ENCODE measurements around the gene TMEM9. TPM values are rescaled to one million over a fixed set of nuclear protein-coding genes. Genes with fewer than 3 reads are reported as not detected.

TMEM9 gene
- total and polyA plus RNA-seq, 9 of the 15 experiments (the other 6 are each of a cell fraction or from before 2014, with no cell fraction given): 30.4 to 107 (median 67.6) TPM

GRCh38 chr1:201096977-201097856 is 57.1 kb downstream of the TMEM9 start (continued):
- TF ChIP-seq GTF2B (IDR thresholded peaks at IDR 0.05; ENCODE audit: extremely low read depth, insufficient read length): no peak
- peak; percentile 74 for TF ChIP-seq ZNF584 (CRISPR knock-in tag; IDR thresholded peaks at IDR 0.05; ENCODE audit: low read depth)
- no peak for TF ChIP-seq CHCHD3 (CRISPR knock-in tag; IDR thresholded peaks at IDR 0.05)
- TF ChIP-seq ZFP36 (IDR thresholded peaks at IDR 0.05; ENCODE audit: low read depth, low read length, partially characterized antibody): no peak
- no peak for TF ChIP-seq U2AF1 (optimal IDR thresholded peaks at IDR 0.05; ENCODE audit: low read depth, low read length)
- no peak for TF ChIP-seq FOXM1 (IDR thresholded peaks at IDR 0.05; ENCODE audit: low read depth)
- no peak for TF ChIP-seq FOXM1 (CRISPR knock-in tag; IDR thresholded peaks at IDR 0.05; ENCODE audit: low read depth)
- TF ChIP-seq, protein P1, sequence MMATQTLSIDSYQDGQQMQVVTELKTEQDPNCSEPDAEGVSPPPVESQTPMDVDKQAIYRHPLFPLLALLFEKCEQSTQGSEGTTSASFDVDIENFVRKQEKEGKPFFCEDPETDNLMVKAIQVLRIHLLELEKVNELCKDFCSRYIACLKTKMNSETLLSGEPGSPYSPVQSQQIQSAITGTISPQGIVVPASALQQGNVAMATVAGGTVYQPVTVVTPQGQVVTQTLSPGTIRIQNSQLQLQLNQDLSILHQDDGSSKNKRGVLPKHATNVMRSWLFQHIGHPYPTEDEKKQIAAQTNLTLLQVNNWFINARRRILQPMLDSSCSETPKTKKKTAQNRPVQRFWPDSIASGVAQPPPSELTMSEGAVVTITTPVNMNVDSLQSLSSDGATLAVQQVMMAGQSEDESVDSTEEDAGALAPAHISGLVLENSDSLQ (IDR thresholded peaks at IDR 0.05): peak; percentile 86
- TF ChIP-seq CBX3 (IDR thresholded peaks at IDR 0.05; ENCODE audit: borderline replicate concordance in 1 of 2, low read length in 2 of 2): no peak
- TF ChIP-seq PHB2 (IDR thresholded peaks at IDR 0.05; ENCODE audit: low read depth): no peak
- no peak for TF ChIP-seq ZNF408 (CRISPR knock-in tag; IDR thresholded peaks at IDR 0.05; ENCODE audit: low read depth)
- TF ChIP-seq ZBTB17 (CRISPR knock-in tag; IDR thresholded peaks at IDR 0.05): peak; percentile 88
- no peak for TF ChIP-seq POLR2G (IDR thresholded peaks at IDR 0.05; ENCODE audit: low read depth, low read length)
- peak; percentile 14; the same call in 1 of the 2 replicates for TF ChIP-seq CREM (IDR thresholded peaks at IDR 0.05; ENCODE audit: low read depth)
- TF ChIP-seq ZNF274 (IDR thresholded peaks at IDR 0.05; ENCODE audit: borderline replicate concordance, low read depth, low read length): no peak
- TF ChIP-seq, protein P2, sequence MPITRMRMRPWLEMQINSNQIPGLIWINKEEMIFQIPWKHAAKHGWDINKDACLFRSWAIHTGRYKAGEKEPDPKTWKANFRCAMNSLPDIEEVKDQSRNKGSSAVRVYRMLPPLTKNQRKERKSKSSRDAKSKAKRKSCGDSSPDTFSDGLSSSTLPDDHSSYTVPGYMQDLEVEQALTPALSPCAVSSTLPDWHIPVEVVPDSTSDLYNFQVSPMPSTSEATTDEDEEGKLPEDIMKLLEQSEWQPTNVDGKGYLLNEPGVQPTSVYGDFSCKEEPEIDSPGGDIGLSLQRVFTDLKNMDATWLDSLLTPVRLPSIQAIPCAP (CRISPR knock-in tag; IDR thresholded peaks at IDR 0.05; ENCODE audit: borderline replicate concordance): no peak
- no peak for TF ChIP-seq CBFA2T3 (IDR thresholded peaks at IDR 0.05)
- no peak for TF ChIP-seq ZNF445 (CRISPR knock-in tag; IDR thresholded peaks at IDR 0.05; ENCODE audit: low read depth)
- TF ChIP-seq, protein P3, sequence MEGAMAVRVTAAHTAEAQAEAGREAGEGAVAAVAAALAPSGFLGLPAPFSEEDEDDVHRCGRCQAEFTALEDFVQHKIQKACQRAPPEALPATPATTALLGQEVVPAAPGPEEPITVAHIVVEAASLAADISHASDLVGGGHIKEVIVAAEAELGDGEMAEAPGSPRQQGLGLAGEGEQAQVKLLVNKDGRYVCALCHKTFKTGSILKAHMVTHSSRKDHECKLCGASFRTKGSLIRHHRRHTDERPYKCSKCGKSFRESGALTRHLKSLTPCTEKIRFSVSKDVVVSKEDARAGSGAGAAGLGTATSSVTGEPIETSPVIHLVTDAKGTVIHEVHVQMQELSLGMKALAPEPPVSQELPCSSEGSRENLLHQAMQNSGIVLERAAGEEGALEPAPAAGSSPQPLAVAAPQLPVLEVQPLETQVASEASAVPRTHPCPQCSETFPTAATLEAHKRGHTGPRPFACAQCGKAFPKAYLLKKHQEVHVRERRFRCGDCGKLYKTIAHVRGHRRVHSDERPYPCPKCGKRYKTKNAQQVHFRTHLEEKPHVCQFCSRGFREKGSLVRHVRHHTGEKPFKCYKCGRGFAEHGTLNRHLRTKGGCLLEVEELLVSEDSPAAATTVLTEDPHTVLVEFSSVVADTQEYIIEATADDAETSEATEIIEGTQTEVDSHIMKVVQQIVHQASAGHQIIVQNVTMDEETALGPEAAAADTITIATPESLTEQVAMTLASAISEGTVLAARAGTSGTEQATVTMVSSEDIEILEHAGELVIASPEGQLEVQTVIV (CRISPR knock-in tag; IDR thresholded peaks at IDR 0.05; ENCODE audit: borderline replicate concordance): no peak
- no peak for TF ChIP-seq SMAD4 (CRISPR knock-in tag; conservative IDR thresholded peaks at IDR 0.05)
- TF ChIP-seq ZNF655 (CRISPR knock-in tag; IDR thresholded peaks at IDR 0.05): no peak

Data from K562 (cell line).